Measurements from ENCODE around the gene HES5. TPM values are rescaled to one million over a fixed set of nuclear protein-coding genes. Genes with fewer than 3 reads are reported as not detected.

HES5 gene
- polyA plus RNA-seq, 3 donors, result not detected

- Histone ChIP-seq H4K20me1 (ENCODE audit: insufficient read depth, low read length) (no peaks in the 10 kb centered on the region), H3K79me2 (ENCODE audit: insufficient read depth, low read length) (no peaks in the 10 kb centered on the region), H3K27ac (ENCODE audit: low read depth in 1 of 2, low read length in 2 of 2) (no peak overlapping the region), H3K4me2 (replicated peaks; ENCODE audit: extremely low read depth, low read length, poor library complexity, severe bottlenecking) (no peak overlapping the region), H2AFZ (ENCODE audit: insufficient read depth, low read depth, low read length, poor library complexity, severe bottlenecking) (no peak overlapping the region), H3K27me3 (ENCODE audit: control insufficient read depth in 2 of 2, insufficient read depth in 2 of 2, low read length in 2 of 2) (no peaks in the 10 kb centered on the region), H3K36me3 (replicated peaks in 1 of 2; ENCODE audit: control insufficient read depth in 1 of 2, insufficient read depth in 2 of 2, low read length in 2 of 2) (no peaks in the 10 kb centered on the region), H3K4me3 (replicated peaks in 1 of 3; ENCODE audit: low read depth in 2 of 3, low read length in 3 of 3) (no peak overlapping the region), H3K9ac (ENCODE audit: insufficient read depth, low read length, poor library complexity, severe bottlenecking) (no peak overlapping the region), H3K9me3 (replicated peaks in 1 of 2; ENCODE audit: control insufficient read depth in 1 of 2, insufficient read depth in 1 of 2, low read length in 2 of 2) (peaks cover 10 to 14% of the 10 kb centered on the region in 2 donors), H3K4me1 (ENCODE audit: control insufficient read depth in 1 of 2, insufficient read depth in 2 of 2, low read length in 2 of 2) (peaks cover 33 to 37% of the 10 kb centered on the region in 2 donors)
- intact Hi-C loops (cut with micrococcal nuclease), result no loop called here
- Mint-ChIP-seq H3K27ac (peak overlapping the region in 3 of 7 donors; percentile 34 to 58 (median 50)), H3K9me3 (peaks cover 7 to 16% (median 13%) of the 10 kb centered on the region in 7 donors), H3K27me3 (ENCODE audit: low read depth in 3 of 3) (peaks cover 0 to 19% (median 6%) of the 10 kb centered on the region in 3 donors), H3K4me1 (peaks cover 36% of the 10 kb centered on the region), H3K36me3 (peaks cover 3% of the 10 kb centered on the region in 2 donors), H3K4me3 (peak overlapping the region in 1 of 2 donors; percentile 51)
- no peak for TF ChIP-seq CTCF (IDR thresholded peaks at IDR 0.05)
- no CpG with 5 or more reads among the region's 8 CpGs for WGBS (ENCODE audit: insufficient coverage)
- DNase-seq, result peak in 1 of 3 donors; percentile 51
These were observed 43.3 kb upstream of the HES5 start for GRCh38 chr1:2573250-2573920.

- Histone ChIP-seq H2AFZ (ENCODE audit: insufficient read depth, low read depth, low read length, poor library complexity, severe bottlenecking) (no peak overlapping the region), H4K20me1 (ENCODE audit: insufficient read depth, low read length) (no peaks in the 10 kb centered on the region), H3K27ac (ENCODE audit: low read depth in 1 of 2, low read length in 2 of 2) (no peak overlapping the region), H3K4me2 (replicated peaks; ENCODE audit: extremely low read depth, low read length, poor library complexity, severe bottlenecking) (no peak overlapping the region), H3K27me3 (ENCODE audit: control insufficient read depth in 2 of 2, insufficient read depth in 2 of 2, low read length in 2 of 2) (no peaks in the 10 kb centered on the region), H3K79me2 (ENCODE audit: insufficient read depth, low read length) (no peaks in the 10 kb centered on the region), H3K9ac (ENCODE audit: insufficient read depth, low read length, poor library complexity, severe bottlenecking) (no peak overlapping the region), H3K36me3 (replicated peaks in 1 of 2; ENCODE audit: control insufficient read depth in 1 of 2, insufficient read depth in 2 of 2, low read length in 2 of 2) (no peaks in the 10 kb centered on the region), H3K9me3 (replicated peaks in 1 of 2; ENCODE audit: control insufficient read depth in 1 of 2, insufficient read depth in 1 of 2, low read length in 2 of 2) (peaks cover 10 to 14% of the 10 kb centered on the region in 2 donors), H3K4me1 (ENCODE audit: control insufficient read depth in 1 of 2, insufficient read depth in 2 of 2, low read length in 2 of 2) (peaks cover 12 to 16% of the 10 kb centered on the region in 2 donors), H3K4me3 (replicated peaks in 1 of 3; ENCODE audit: low read depth in 2 of 3, low read length in 3 of 3) (no peak overlapping the region)
- DNase-seq, result no peak
- no peak for TF ChIP-seq CTCF (IDR thresholded peaks at IDR 0.05)
- Mint-ChIP-seq H3K4me1 (peaks cover 20% of the 10 kb centered on the region), H3K36me3 (peaks cover 3% of the 10 kb centered on the region in 2 donors), H3K27ac (no peak overlapping the region), H3K9me3 (peaks cover 7 to 16% (median 13%) of the 10 kb centered on the region in 7 donors), H3K4me3 (no peak overlapping the region), H3K27me3 (ENCODE audit: low read depth in 3 of 3) (peaks cover 0 to 26% (median 6%) of the 10 kb centered on the region in 3 donors)
- intact Hi-C loops (cut with micrococcal nuclease), result no loop called here
- WGBS (ENCODE audit: insufficient coverage), result 97% methylated on average over 9 of the region's 9 CpGs
These were observed 41.3 kb upstream of the HES5 start for GRCh38 chr1:2571348-2571747.
